Osteocyte (in vitro differentiated cells): ENCODE results near the gene PANK3. TPM values are rescaled to one million over a fixed set of nuclear protein-coding genes. Genes with fewer than 3 reads are reported as not detected.
"Not testable (repeated sequence)": the region's sequence is repeated elsewhere in the genome, so short reads cannot be mapped to it uniquely, and the experiment has no call there.

Source experiments
- DNase-seq: peaks from one replicate; pipeline ENCODE4 v3.0.0; 2021; ENCODE audit warnings: mixed read lengths; ENCODE audit not compliant: unreplicated experiment; ENCODE audit errors: extremely low spot score
- H3K27ac Mint-ChIP-seq: one replicate; pipeline ENCODE4 v1.8.0; 2021; ENCODE audit warnings: mild to moderate bottlenecking, mixed read lengths; ENCODE audit not compliant: unreplicated experiment
- H3K27me3 Mint-ChIP-seq: one replicate; pipeline ENCODE4 v1.8.0; 2021; ENCODE audit warnings: mixed read lengths; ENCODE audit not compliant: unreplicated experiment
- H3K36me3 Mint-ChIP-seq: one replicate; pipeline ENCODE4 v1.8.0; 2021; ENCODE audit warnings: mixed read lengths; ENCODE audit not compliant: unreplicated experiment
- H3K4me1 Mint-ChIP-seq: one replicate; pipeline ENCODE4 v1.8.0; 2021; ENCODE audit warnings: mixed read lengths; ENCODE audit not compliant: unreplicated experiment
- H3K4me3 Mint-ChIP-seq: one replicate; pipeline ENCODE4 v1.8.0; 2021; ENCODE audit warnings: mild to moderate bottlenecking, moderate library complexity, mixed read lengths; ENCODE audit not compliant: unreplicated experiment
- H3K9me3 Mint-ChIP-seq: one replicate; pipeline ENCODE4 v1.8.0; 2021; ENCODE audit warnings: mixed read lengths; ENCODE audit not compliant: unreplicated experiment
- CTCF ChIP-seq: fragments of 200-600 bp; sonication (generic); IDR thresholded peaks from 2 replicates; pipeline ENCODE4 v1.5.0; 2021; ENCODE audit warnings: antibody characterized with exemption, mild to moderate bottlenecking, moderate library complexity
- total RNA-seq: library from RNA; stranded (reverse); gene quantifications from 2 replicates; pipeline ENCODE4 v1.2.1, GENCODE V29; 2021

PANK3 gene
- total RNA-seq, 1 donor from 2014 or later, result 70.8 TPM

- H3K27me3 Mint-ChIP-seq, result peaks cover 3% of the 10 kb centered on the region
- H3K4me3 Mint-ChIP-seq, result peak overlapping the region; percentile 87
- H3K9me3 Mint-ChIP-seq, result no peaks in the 10 kb centered on the region
- peaks cover 38% of the 10 kb centered on the region for H3K4me1 Mint-ChIP-seq
- DNase-seq, result no peak
- peak overlapping the region; percentile 98 for H3K27ac Mint-ChIP-seq
- no peaks in the 10 kb centered on the region for H3K36me3 Mint-ChIP-seq
- TF ChIP-seq CTCF, result no peak
These were observed 1.0 kb upstream of the PANK3 start for GRCh38 chr5:168580227-168580508.

- no peaks in the 10 kb centered on the region for H3K9me3 Mint-ChIP-seq
- TF ChIP-seq CTCF, result no peak
- DNase-seq, result peak; percentile 99
- peaks cover 41% of the 10 kb centered on the region for H3K4me1 Mint-ChIP-seq
- H3K4me3 Mint-ChIP-seq, result peak overlapping the region; percentile 87
- no peaks in the 10 kb centered on the region for H3K27me3 Mint-ChIP-seq
- H3K36me3 Mint-ChIP-seq, result no peaks in the 10 kb centered on the region
- H3K27ac Mint-ChIP-seq, result peak overlapping the region; percentile 98
These were observed 489 bp upstream of the PANK3 start for GRCh38 chr5:168579488-168580226.

GRCh38 chr5:168578006-168578405 is 1.2 kb downstream of the PANK3 start:
- peak overlapping the region; percentile 84 for H3K4me3 Mint-ChIP-seq
- H3K36me3 Mint-ChIP-seq, result no peaks in the 10 kb centered on the region
- no peak for DNase-seq
- peak overlapping the region; percentile 75 for H3K27ac Mint-ChIP-seq
- no peak for TF ChIP-seq CTCF
- no peaks in the 10 kb centered on the region for H3K9me3 Mint-ChIP-seq
- peaks cover 41% of the 10 kb centered on the region for H3K4me1 Mint-ChIP-seq
- no peaks in the 10 kb centered on the region for H3K27me3 Mint-ChIP-seq

- H3K4me1 Mint-ChIP-seq, result peaks cover 50% of the 10 kb centered on the region
- TF ChIP-seq CTCF, result no peak
- DNase-seq, result no peak
- no peaks in the 10 kb centered on the region for H3K9me3 Mint-ChIP-seq
- H3K36me3 Mint-ChIP-seq, result no peaks in the 10 kb centered on the region
- no peaks in the 10 kb centered on the region for H3K27me3 Mint-ChIP-seq
- peak overlapping the region; percentile 29 for H3K27ac Mint-ChIP-seq
- no peak overlapping the region for H3K4me3 Mint-ChIP-seq
These were observed 3.5 kb downstream of the PANK3 start for GRCh38 chr5:168575391-168576372.

GRCh38 chr5:168574156-168574555 is 5.0 kb downstream of the PANK3 start:
- H3K36me3 Mint-ChIP-seq, DNase-seq, H3K9me3 Mint-ChIP-seq, H3K4me3 Mint-ChIP-seq, H3K27ac Mint-ChIP-seq, H3K27me3 Mint-ChIP-seq: not testable (repeated sequence)
- peaks cover 43% of the 10 kb centered on the region for H3K4me1 Mint-ChIP-seq

GRCh38 chr5:168573663-168574062 is 5.5 kb downstream of the PANK3 start:
- H3K36me3 Mint-ChIP-seq, H3K27me3 Mint-ChIP-seq, H3K4me3 Mint-ChIP-seq, H3K9me3 Mint-ChIP-seq, H3K27ac Mint-ChIP-seq, DNase-seq: not testable (repeated sequence)
- peaks cover 43% of the 10 kb centered on the region for H3K4me1 Mint-ChIP-seq
